GM12801 (cell line): ENCODE data around the gene TRERF1.

Experiments
- TF ChIP-seq, protein P1 (sequence below): IDR thresholded peaks from one replicate; pipeline ENCODE4 v1.5.1; 2011; ENCODE audit warnings: control low read depth; ENCODE audit not compliant: insufficient read length; ENCODE audit errors: extremely low read depth

TRERF1 gene

GRCh38 chr6:42405021-42405420, 46.7 kb downstream of the TRERF1 start:
- TF ChIP-seq, protein P1, sequence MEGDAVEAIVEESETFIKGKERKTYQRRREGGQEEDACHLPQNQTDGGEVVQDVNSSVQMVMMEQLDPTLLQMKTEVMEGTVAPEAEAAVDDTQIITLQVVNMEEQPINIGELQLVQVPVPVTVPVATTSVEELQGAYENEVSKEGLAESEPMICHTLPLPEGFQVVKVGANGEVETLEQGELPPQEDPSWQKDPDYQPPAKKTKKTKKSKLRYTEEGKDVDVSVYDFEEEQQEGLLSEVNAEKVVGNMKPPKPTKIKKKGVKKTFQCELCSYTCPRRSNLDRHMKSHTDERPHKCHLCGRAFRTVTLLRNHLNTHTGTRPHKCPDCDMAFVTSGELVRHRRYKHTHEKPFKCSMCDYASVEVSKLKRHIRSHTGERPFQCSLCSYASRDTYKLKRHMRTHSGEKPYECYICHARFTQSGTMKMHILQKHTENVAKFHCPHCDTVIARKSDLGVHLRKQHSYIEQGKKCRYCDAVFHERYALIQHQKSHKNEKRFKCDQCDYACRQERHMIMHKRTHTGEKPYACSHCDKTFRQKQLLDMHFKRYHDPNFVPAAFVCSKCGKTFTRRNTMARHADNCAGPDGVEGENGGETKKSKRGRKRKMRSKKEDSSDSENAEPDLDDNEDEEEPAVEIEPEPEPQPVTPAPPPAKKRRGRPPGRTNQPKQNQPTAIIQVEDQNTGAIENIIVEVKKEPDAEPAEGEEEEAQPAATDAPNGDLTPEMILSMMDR, result no peak

GRCh38 chr6:42404484-42404883, 47.2 kb downstream of the TRERF1 start:
- TF ChIP-seq, protein P1, result no peak

DNA sequence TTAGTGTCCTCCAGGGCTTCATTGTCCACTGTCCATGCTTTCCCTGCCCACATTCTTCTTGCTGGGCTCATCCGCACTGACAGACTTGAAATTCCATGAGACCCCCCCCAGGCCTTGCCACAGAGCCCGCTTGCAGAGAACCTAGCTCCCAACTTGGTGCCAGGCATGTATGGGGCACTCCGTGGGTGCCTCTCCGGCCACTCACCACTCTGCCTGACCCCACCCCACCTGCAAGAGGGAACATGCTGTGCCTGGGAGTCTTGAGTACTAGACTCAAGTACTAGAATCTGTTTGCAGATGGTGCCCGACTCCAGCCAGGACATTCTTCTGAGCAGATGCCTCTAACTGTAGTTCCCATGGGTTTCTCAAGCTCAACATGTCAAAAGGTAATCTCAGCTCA, 47.9 kb downstream of the TRERF1 start:
- TF ChIP-seq, protein P1, result no peak

DNA sequence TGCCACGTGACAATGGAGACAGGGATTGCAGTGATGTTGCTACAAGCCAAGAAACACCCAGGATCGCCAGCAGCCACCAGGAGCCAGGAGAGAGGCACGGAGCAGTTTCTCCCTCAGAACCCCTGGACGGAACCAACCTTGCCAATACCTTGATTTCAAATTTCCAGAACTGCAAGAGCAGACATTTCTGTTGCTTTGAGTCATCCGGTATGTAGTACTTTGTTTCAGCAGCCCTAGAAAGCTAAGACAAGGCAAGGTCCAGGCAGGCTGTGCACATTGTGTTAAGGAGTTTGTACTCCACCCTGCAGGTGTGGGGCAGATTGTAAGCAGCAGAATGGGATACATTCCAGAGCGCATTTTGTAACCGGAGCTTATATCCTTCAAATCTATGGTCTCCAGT, 48.3 kb downstream of the TRERF1 start:
- TF ChIP-seq, protein P1, result no peak

DNA sequence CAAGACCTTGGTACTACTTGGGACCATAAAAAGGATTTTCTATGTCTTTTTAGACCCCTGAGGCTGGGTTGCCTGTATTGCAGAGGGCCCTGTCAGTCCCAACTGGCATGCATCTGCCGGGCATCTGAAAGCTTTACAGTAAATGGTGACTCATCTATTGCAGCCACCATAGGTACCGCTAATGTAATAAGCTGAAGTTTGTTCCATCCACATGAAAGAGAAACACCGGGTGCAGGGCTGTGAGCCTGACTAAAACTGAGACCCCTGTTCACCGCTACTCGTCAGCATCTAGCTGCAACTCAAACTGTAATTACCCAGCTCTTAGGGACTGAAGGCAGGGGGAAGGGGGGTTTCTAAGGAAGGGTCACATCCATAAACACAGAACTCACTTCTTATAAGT, 49.5 kb downstream of the TRERF1 start:
- TF ChIP-seq, protein P1, result no peak

DNA sequence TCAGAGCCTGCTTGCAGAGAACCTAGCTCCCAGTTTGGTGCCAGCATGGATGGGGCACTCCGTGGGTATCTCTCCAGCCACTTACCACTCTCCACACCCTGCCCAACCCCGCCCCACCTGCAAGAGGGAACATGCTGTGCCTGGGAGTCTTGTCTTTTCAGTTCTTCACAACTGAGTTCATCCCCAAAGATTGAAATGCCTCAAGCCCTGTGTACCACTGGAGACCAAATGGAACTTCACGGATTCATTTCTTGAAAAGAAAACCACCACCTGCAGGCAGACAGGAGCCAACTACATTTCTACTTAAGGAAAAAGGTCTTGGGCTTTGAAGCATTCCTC, 50.1 kb downstream of the TRERF1 start:
- TF ChIP-seq, protein P1, result no peak

DNA sequence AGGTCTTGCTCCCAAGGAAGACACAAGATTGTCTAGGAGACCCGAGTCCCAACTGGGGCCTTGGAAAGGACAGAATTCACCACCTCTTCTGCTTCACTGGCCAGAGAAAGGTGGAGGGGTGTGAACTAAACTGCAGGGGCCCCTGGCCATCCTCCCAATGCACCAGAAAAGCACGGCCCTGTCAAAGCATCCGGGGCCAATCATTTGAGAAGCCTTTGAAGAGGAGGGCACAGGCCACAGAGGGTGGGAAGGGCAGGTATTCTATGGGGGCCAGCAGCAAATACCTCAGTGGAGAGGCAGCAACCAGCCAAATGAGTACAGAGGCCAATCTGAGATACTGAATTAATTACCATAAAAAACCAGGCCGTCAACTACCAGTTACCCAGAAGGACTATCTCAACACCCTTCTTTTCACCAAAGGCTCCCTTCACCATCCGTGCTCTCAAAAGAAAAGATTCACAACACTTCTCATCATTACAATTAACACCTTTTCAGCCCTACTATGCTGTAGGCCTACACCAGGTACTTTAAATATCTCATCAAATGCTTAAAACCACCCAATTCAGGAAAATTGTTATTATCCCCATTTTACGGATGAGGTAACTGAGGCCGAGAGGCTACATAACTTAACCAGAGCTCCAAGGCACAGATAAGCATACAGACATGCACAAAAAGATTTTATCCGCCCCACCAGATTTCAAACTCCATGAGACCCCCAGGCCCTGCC, 50.7 kb downstream of the TRERF1 start:
- TF ChIP-seq, protein P1, result no peak
